WI38 (cell line): ENCODE results near the gene DDX5.

Source experiments
- H3K4me3 ChIP-seq: 2 replicates; pipeline ENCODE4 v1.5.1; 2011; ENCODE audit warnings: low read depth, mild to moderate bottlenecking, control low read depth, low read length
- CTCF ChIP-seq: IDR thresholded peaks from 2 replicates; pipeline ENCODE4 v1.5.1; 2012; ENCODE audit warnings: low read depth, mild to moderate bottlenecking, control low read depth, low read length

DDX5 gene

GRCh38 chr17:64459284-64459747, 46.8 kb downstream of the DDX5 start:
- H3K4me3 ChIP-seq = no peak overlapping the region
- TF ChIP-seq CTCF = no peak

- H3K4me3 ChIP-seq = no peak overlapping the region
- no peak for TF ChIP-seq CTCF
These were observed 47.3 kb downstream of the DDX5 start for GRCh38 chr17:64458756-64459155.

GRCh38 chr17:64457156-64457555, 48.9 kb downstream of the DDX5 start:
- TF ChIP-seq CTCF = no peak
- H3K4me3 ChIP-seq = no peak overlapping the region; the same call in 1 of the 2 replicates

GRCh38 chr17:64455993-64456885, 49.9 kb downstream of the DDX5 start:
- no peak for TF ChIP-seq CTCF
- no peak overlapping the region for H3K4me3 ChIP-seq

DNA sequence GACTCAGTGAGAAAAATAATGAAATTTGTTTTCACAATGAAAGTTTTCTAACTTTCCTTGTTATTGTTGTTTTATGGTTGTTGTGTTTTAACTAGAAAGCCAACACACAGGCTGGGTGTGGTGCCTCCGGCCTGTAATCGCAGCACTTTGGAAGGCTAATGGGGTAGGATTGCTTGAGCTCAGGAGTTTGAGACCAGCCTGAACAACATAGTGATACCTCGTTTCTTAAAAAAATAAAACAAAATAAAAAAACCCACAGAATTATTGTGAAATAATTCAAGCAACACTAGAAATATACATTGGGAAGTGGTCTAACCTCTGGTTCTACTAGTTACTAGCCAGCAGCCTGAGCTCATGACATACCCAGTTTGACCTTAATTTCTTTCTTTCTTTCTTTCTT, 56.5 kb downstream of the DDX5 start:
- H3K4me3 ChIP-seq = peak overlapping the region; percentile 11; the same call in 1 of the 2 replicates
- TF ChIP-seq CTCF = no peak

GRCh38 chr17:64448665-64449512, 57.2 kb downstream of the DDX5 start, which contains the start of gene MILR1:
MILR1 (plus strand) TSS chr17:64449115; CDS start chr17:64449169, 54 bp downstream.
- no peak for TF ChIP-seq CTCF
- peak within 1 kb of the TSS; percentile 11; the same call in 1 of the 2 replicates for H3K4me3 ChIP-seq
